HCT116 (cell line): ENCODE results near the gene DENND5A. TPM values are rescaled to one million over a fixed set of nuclear protein-coding genes. Genes with fewer than 3 reads are reported as not detected.

Experiments used
- ATAC-seq: fragments of 200-7000 bp; cut with Tn5 transposase; 2 replicates; pipeline ENCODE4 v1.9.1; 2020; ENCODE audit warnings: mild to moderate bottlenecking, moderate library complexity
- BruUV-seq: library from RNA; stranded (reverse); fragments of 400-500 nt; replicated peaks from 2 replicates; lab custom pipeline; 2021; lab: Mats Ljungman, UMichigan
- CTCF ChIA-PET: fragments of 300-600 bp; sonication (Branson Sonifier 250); formaldehyde crosslinking; loops from one replicate; lab custom pipeline; 2021; ENCODE audit warnings: antibody characterized with exemption; lab: Charles Lee
- POLR2A ChIA-PET: fragments of 300-600, 350-600 bp; sonication (Branson Sonifier 250); formaldehyde crosslinking; loops from one replicate; lab custom pipeline; 2021; ENCODE audit warnings: antibody characterized with exemption; lab: Charles Lee
- RAD21 ChIA-PET, 2 experiments: fragments of 300-600 bp; sonication (Branson Sonifier 250); formaldehyde crosslinking; loops; one replicate each; lab custom pipeline; 2023; ENCODE audit warnings: low total read pairs in 2 of 2; ENCODE audit not compliant: uncharacterized antibody in 2 of 2, unreplicated experiment in 2 of 2, low non-redundant PET in 1 of 2; lab: Charles Lee
- DNase-seq: peaks from one replicate; pipeline ENCODE4 v3.0.0-alpha.2; 2010; ENCODE audit warnings: low read depth, low spot score
- H2AFZ ChIP-seq: fragments of 200-600 bp; shearing (Covaris generic), sonication (generic); 2 replicates; pipeline ENCODE4 v1.6.1; 2017; ENCODE audit warnings: low read depth, mixed run types, mixed read lengths, antibody characterized with exemption, low read length; ENCODE audit not compliant: poor library complexity, severe bottlenecking
- H3K27ac ChIP-seq: 2 replicates; pipeline ENCODE4 v1.5.1; 2012; ENCODE audit warnings: low read depth, low read length
- H3K27me3 ChIP-seq: fragments of 200-600 bp; sonication (generic); 2 replicates; pipeline ENCODE4 v1.6.1; 2016; ENCODE audit warnings: mixed run types, low read length, mixed read lengths; ENCODE audit not compliant: insufficient read depth
- H3K36me3 ChIP-seq, 2 experiments: fragments of 200-500 bp in 1 of 2; fragments of 200-600 bp in 1 of 2; sonication (Bioruptor generic) in 1 of 2; sonication (generic) in 1 of 2; 2 replicates each; pipeline versions ENCODE4 v1.5.1 to v1.6.1; 2014 to 2016; ENCODE audit warnings: low read length in 2 of 2, inconsistent platforms in 1 of 2, mixed read lengths in 1 of 2, mixed run types in 1 of 2; ENCODE audit not compliant: insufficient read depth in 2 of 2, control insufficient read depth in 1 of 2
- H3K4me1 ChIP-seq, 2 experiments: fragments of 200-600 bp in 1 of 2; sonication (generic) in 1 of 2; 2 replicates each; pipeline versions ENCODE4 v1.5.1 to v1.6.1; 2012 to 2017; ENCODE audit warnings: low read length in 2 of 2, inconsistent platforms in 1 of 2, mild to moderate bottlenecking in 1 of 2, mixed read lengths in 1 of 2, mixed run types in 1 of 2, moderate library complexity in 1 of 2; ENCODE audit not compliant: insufficient read depth in 2 of 2, control insufficient read depth in 1 of 2
- H3K4me2 ChIP-seq: fragments of 200-600 bp; sonication (generic); 2 replicates; pipeline ENCODE4 v1.6.1; 2017; ENCODE audit warnings: mixed run types, low read length, mixed read lengths
- H3K4me3 ChIP-seq, 2 experiments: fragments of 200-600 bp in 1 of 2; sonication (generic) in 1 of 2; replicated peaks in 1 of 2; 2 replicates each; pipeline ENCODE4 v1.5.1; 2011 to 2016; ENCODE audit warnings: low read length in 2 of 2, control low read depth in 1 of 2, low read depth in 1 of 2, mild to moderate bottlenecking in 1 of 2, mixed read lengths in 1 of 2, mixed run types in 1 of 2
- H3K79me2 ChIP-seq: fragments of 200-600 bp; sonication (generic); 2 replicates; pipeline ENCODE4 v1.6.1; 2017; ENCODE audit warnings: mild to moderate bottlenecking, mixed run types, low read length, moderate library complexity, mixed read lengths; ENCODE audit not compliant: insufficient read depth
- H3K9ac ChIP-seq: fragments of 200-600 bp; sonication (generic); 2 replicates; pipeline ENCODE4 v1.6.1; 2016; ENCODE audit warnings: low read length, mixed read lengths
- H3K9me2 ChIP-seq: fragments of 200-600 bp; sonication (generic), shearing (Covaris generic); 2 replicates; pipeline ENCODE4 v1.6.1; 2017; ENCODE audit warnings: mixed run types, mild to moderate bottlenecking, moderate library complexity; ENCODE audit not compliant: insufficient read depth
- H3K9me3 ChIP-seq, 2 experiments: fragments of 200-500 bp in 1 of 2; fragments of 200-600 bp in 1 of 2; sonication (Bioruptor generic) in 1 of 2; sonication (generic) in 1 of 2; 2 replicates each; pipeline ENCODE4 v1.6.1; 2014 to 2017; ENCODE audit warnings: low read length in 2 of 2, mixed read lengths in 2 of 2, inconsistent platforms in 1 of 2, low read depth in 1 of 2, mild to moderate bottlenecking in 1 of 2, mixed run types in 1 of 2, moderate library complexity in 1 of 2; ENCODE audit not compliant: control insufficient read depth in 1 of 2, insufficient read depth in 1 of 2
- H4K20me1 ChIP-seq: fragments of 200-600 bp; sonication (generic), shearing (Covaris generic); 2 replicates; pipeline ENCODE4 v1.6.1; 2017; ENCODE audit warnings: mixed run types, mild to moderate bottlenecking, moderate library complexity; ENCODE audit not compliant: insufficient read depth
- ATF3 ChIP-seq: IDR thresholded peaks from 2 replicates; pipeline ENCODE4 v1.6.1; 2012
- CBX3 ChIP-seq: IDR thresholded peaks from 2 replicates; pipeline ENCODE4 v1.6.1; 2012; ENCODE audit warnings: low read depth
- CEBPB ChIP-seq: IDR thresholded peaks from 2 replicates; pipeline ENCODE4 v1.6.1; 2012; ENCODE audit warnings: low read depth
- EGR1 ChIP-seq: IDR thresholded peaks from 2 replicates; pipeline ENCODE4 v1.6.1; 2012; ENCODE audit warnings: low read depth
- ELF1 ChIP-seq: IDR thresholded peaks from 2 replicates; pipeline ENCODE4 v1.6.1; 2012; ENCODE audit warnings: low read depth, borderline replicate concordance
- EZH2 ChIP-seq: fragments of 200-600 bp; sonication (generic); IDR thresholded peaks from 2 replicates; pipeline ENCODE4 v1.6.1; 2017; ENCODE audit warnings: antibody characterized with exemption, mixed run types
- EZH2phosphoT487 ChIP-seq: fragments of 200-600 bp; IDR thresholded peaks from 2 replicates; pipeline ENCODE4 v1.6.1; 2018; ENCODE audit warnings: antibody characterized with exemption, borderline replicate concordance
- FOSL1 ChIP-seq: IDR thresholded peaks from 2 replicates; pipeline ENCODE4 v1.6.1; 2012; ENCODE audit warnings: low read depth
- MAX ChIP-seq: IDR thresholded peaks from 2 replicates; pipeline ENCODE4 v1.6.1; 2012
- POLR2A ChIP-seq: IDR thresholded peaks from 2 replicates; pipeline ENCODE4 v1.7.0; 2011; ENCODE audit warnings: borderline replicate concordance; ENCODE audit not compliant: insufficient read depth, insufficient read length; ENCODE audit errors: extremely low read depth
- POLR2AphosphoS5 ChIP-seq: IDR thresholded peaks from 2 replicates; pipeline ENCODE4 v1.6.1; 2011; ENCODE audit warnings: mild to moderate bottlenecking, low read depth, low read length, moderate library complexity
- RAD21 ChIP-seq: IDR thresholded peaks from 2 replicates; pipeline ENCODE4 v1.6.1; 2012; ENCODE audit warnings: low read depth, mild to moderate bottlenecking
- REST ChIP-seq: IDR thresholded peaks from 2 replicates; pipeline ENCODE4 v1.6.1; 2012; ENCODE audit warnings: low read depth
- SIN3A ChIP-seq: IDR thresholded peaks from 2 replicates; pipeline ENCODE4 v1.6.1; 2012; ENCODE audit warnings: low read depth
- SP1 ChIP-seq: IDR thresholded peaks from 2 replicates; pipeline ENCODE4 v1.6.1; 2012; ENCODE audit warnings: low read depth
- SRF ChIP-seq: IDR thresholded peaks from 2 replicates; pipeline ENCODE4 v1.6.1; 2012; ENCODE audit warnings: low read depth
- TCF7L2 ChIP-seq: IDR thresholded peaks from 2 replicates; pipeline ENCODE4 v1.7.0; 2011; ENCODE audit warnings: borderline replicate concordance, inconsistent platforms; ENCODE audit not compliant: insufficient read depth, insufficient read length; ENCODE audit errors: extremely low read depth
- YY1 ChIP-seq: IDR thresholded peaks from 2 replicates; pipeline ENCODE4 v1.6.1; 2011; ENCODE audit warnings: low read length, low read depth, moderate library complexity, mild to moderate bottlenecking; ENCODE audit not compliant: insufficient replicate concordance; ENCODE audit errors: extremely low read depth
- intact Hi-C: fragments of 100-400 bp; cut with micrococcal nuclease; formaldehyde crosslinking; loops from 2 replicates; pipeline ENCODE4 v1.10.0; 2022
- total RNA-seq: library from RNA; stranded (reverse); gene quantifications from one replicate; pipeline ENCODE4 v1.2.1, GENCODE V29; 2021; ENCODE audit not compliant: unreplicated experiment

Gene DENND5A
- total RNA-seq, 1 experiment from 2014 or later = 48.6 TPM

GRCh38 chr11:9285850-9286587 lies 20.9 kb upstream of the DENND5A start:
- ChIA-PET CTCF (no interaction called here), RAD21 (no interaction called here), POLR2A (no interaction called here)
- no peak overlapping the region for H3K4me3 ChIP-seq
- no peaks in the 10 kb centered on the region for H4K20me1 ChIP-seq
- no peak for ATAC-seq
- no peaks in the 10 kb centered on the region; a peak in 1 of 4 replicates for H3K4me1 ChIP-seq
- TF ChIP-seq EGR1 = no peak
- TF ChIP-seq YY1 = no peak
- TF ChIP-seq FOSL1 = no peak
- no peak for TF ChIP-seq SP1
- no peak for TF ChIP-seq ELF1
- no peak for TF ChIP-seq SIN3A
- no peak for TF ChIP-seq REST
- no peak for TF ChIP-seq SRF
- no peak for TF ChIP-seq EZH2
- no peak for TF ChIP-seq CBX3
- no peak for TF ChIP-seq CEBPB
- no peak for TF ChIP-seq POLR2A
- TF ChIP-seq MAX = no peak
- TF ChIP-seq EZH2phosphoT487 = no peak
- no peak for TF ChIP-seq ATF3
- TF ChIP-seq POLR2AphosphoS5 = no peak
- TF ChIP-seq RAD21 = no peak
- TF ChIP-seq TCF7L2 = no peak
- TF ChIP-seq, all 23 proteins: peak for 0
- intact Hi-C loops = loop anchor here (10.0 kb wide), 1 partner anchor 129 kb away; no protein-coding TSS in a partner anchor
- Histone ChIP-seq H3K9ac (no peak overlapping the region), H3K9me2 (no peaks in the 10 kb centered on the region), H3K27me3 (no peaks in the 10 kb centered on the region), H3K27ac (no peak overlapping the region), H3K79me2 (no peaks in the 10 kb centered on the region), H2AFZ (no peak overlapping the region), H3K36me3 (peaks cover 6 to 8% of the 10 kb centered on the region in 2 experiments; a peak in 3 of 4 replicates), H3K4me2 (no peak overlapping the region), H3K9me3 (no peaks in the 10 kb centered on the region)
- no TSS peak for BruUV-seq
- DNase-seq = no peak
